Panc1 (cell line): ENCODE results near the gene TWNK.

Source experiments
- CTCF ChIP-seq: fragments of 450-650 bp; IDR thresholded peaks from 2 replicates; pipeline ENCODE4 v1.5.1; 2017; ENCODE audit warnings: mild to moderate bottlenecking
- POLR2AphosphoS5 ChIP-seq: IDR thresholded peaks from 2 replicates; pipeline ENCODE4 v1.6.1; 2012; ENCODE audit warnings: mild to moderate bottlenecking, low read depth, low read length, moderate library complexity
- REST ChIP-seq, 2 experiments: IDR thresholded peaks; 2 replicates each; pipeline ENCODE4 v1.6.1; 2011 to 2012; ENCODE audit warnings: low read depth in 2 of 2, control low read depth in 1 of 2, low read length in 1 of 2, mild to moderate bottlenecking in 1 of 2, moderate library complexity in 1 of 2; ENCODE audit not compliant: insufficient read depth in 1 of 2
- SIN3A ChIP-seq: IDR thresholded peaks from 2 replicates; pipeline ENCODE4 v1.6.1; 2012; ENCODE audit warnings: low read depth, mild to moderate bottlenecking, low read length, moderate library complexity, borderline replicate concordance; ENCODE audit not compliant: insufficient read depth

- TF ChIP-seq SIN3A (no peak), CTCF (no peak), POLR2AphosphoS5 (no peak), REST (IDR thresholded peaks at IDR 0.05; ENCODE audit: insufficient read depth in 1 of 2, low read depth in 2 of 2, low read length in 1 of 2) (no peak)
These were observed 48.0 kb downstream of the TWNK start for GRCh38 chr10:101035314-101035713.
